ENCODE results near the gene TCF4. TPM values are rescaled to one million over a fixed set of nuclear protein-coding genes. Genes with fewer than 3 reads are reported as not detected.

Gene TCF4
- total RNA-seq = 10 to 100 TPM in 1 of 5 donors, 1 to 10 TPM in 4; 2.6 to 11.0 (median 6.6) TPM
- 2.8 TPM for total RNA-seq (2013)
- total RNA-seq = 0.48 to 12.9 (median 2.8) reads per million in 29 experiments

DNA sequence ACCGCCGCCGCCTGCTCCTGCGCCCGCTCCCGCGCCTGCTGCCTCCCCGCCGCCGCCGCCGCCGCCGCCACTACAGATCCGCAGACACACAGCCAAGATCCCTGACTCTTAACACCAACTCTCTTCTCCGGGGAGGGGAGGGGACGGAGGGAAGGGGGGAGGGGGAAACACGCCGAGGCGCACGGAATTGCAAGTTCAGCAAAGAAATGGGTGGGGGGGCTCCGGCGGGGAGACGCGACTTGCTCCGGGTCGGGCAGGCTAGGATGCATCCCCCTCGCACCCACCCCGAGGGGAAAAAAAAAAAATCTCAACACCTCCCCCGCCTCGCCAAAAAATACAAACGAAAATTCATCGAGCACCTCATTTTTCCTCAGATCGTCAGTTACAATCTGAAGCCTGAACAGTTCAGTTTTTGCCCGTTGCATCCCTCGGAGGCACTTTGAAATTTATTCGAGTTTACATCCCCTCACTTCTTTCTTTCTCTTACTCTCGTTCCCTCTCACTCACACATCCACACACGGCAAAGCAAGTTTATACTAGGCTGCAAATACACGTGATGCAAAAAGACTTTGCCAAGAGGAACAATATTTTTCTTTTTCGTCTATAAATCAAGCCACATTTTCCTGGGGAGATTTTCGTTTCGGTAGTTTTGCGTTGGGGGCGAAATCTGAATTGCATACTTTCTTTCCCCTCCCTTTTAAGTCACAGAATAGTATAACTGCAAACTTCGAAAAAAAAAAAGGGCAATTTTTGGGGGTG, at the start of gene TCF4:
TSS of gene TCF4 (minus strand) at position 82 of the 759 bp plus-strand sequence. CDS start 1,076 bp downstream, outside the sequence.
- peaks cover 0 to 18% of the 10 kb centered on the region in 2 experiments for H3K27me3 ChIP-seq (replicated peaks in 1 of 2; ENCODE audit: control insufficient read depth in 2 of 2, extremely low read depth in 1 of 2, insufficient read depth in 2 of 2, low read length in 1 of 2)
- ATAC-seq (replicated peaks in 1 of 4) (peak in 2 of 4 experiments; percentile 18 to 32), DNase-seq (peak in 17 of 35 experiments; percentile 1 to 56 (median 15))
- H3K36me3 Mint-ChIP-seq = peaks cover 4% of the 10 kb centered on the region
- peak within 1 kb of the TSS; percentile 42 to 78 for H3K4me3 ChIP-seq (ENCODE audit: control insufficient read depth in 1 of 2, extremely low read depth in 1 of 2, low read length in 1 of 2)
- ChIA-PET CTCF (no interaction called here), POLR2A (no interaction called here)
- peaks cover 25 to 39% (median 27%) of the 10 kb centered on the region in 3 donors for H3K4me1 Mint-ChIP-seq
- H3K9me3 ChIP-seq = no peaks in the 10 kb centered on the region
- H3K27ac ChIP-seq (ENCODE audit: low read length) = no peak within 1 kb of the TSS
- peak within 1 kb of the TSS; percentile 50 to 69 for H3K27ac Mint-ChIP-seq
- WGBS (ENCODE audit: insufficient coverage) = 2% methylated on average over 9 of the region's 46 CpGs
- no peaks in the 10 kb centered on the region for H3K36me3 ChIP-seq (ENCODE audit: control insufficient read depth in 2 of 2, extremely low read depth in 1 of 2, insufficient read depth in 1 of 2, low read length in 1 of 2)
- H3K9me3 Mint-ChIP-seq = no peaks in the 10 kb centered on the region
- H3K27me3 Mint-ChIP-seq = peaks cover 36 to 57% of the 10 kb centered on the region in 2 donors
- H3K4me1 ChIP-seq (ENCODE audit: control insufficient read depth in 1 of 2, extremely low read depth in 1 of 2, insufficient read depth in 2 of 2, low read length in 2 of 2) = peaks cover 6 to 10% of the 10 kb centered on the region in 2 experiments
- H3K4me3 Mint-ChIP-seq = peak within 1 kb of the TSS; percentile 80 to 90 (median 81)

DNA sequence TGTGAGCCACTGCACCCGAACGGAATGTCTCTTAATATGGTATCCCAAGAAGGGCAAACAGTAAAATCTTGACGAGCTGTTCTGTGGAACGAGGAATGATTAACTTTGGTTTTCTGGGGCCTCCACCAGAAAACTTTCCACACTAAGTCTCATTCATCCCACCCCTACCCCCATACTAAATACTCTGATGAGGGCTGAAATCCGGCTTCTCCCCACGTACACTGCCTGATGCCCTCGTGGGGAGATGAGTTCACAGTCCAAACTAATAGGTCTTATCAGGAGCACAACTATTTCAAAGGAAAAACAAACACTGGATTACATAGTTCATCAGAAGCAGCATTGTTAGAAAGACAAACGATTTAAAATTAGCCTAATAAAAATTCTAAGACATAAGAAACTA, 49.2 kb upstream of the TCF4 start:
- no peaks in the 10 kb centered on the region for H3K4me1 Mint-ChIP-seq
- H3K9me3 ChIP-seq = no peaks in the 10 kb centered on the region
- H3K36me3 Mint-ChIP-seq = no peaks in the 10 kb centered on the region
- no peak overlapping the region for H3K27ac Mint-ChIP-seq
- 69% methylated on average over 2 of the region's 8 CpGs for WGBS (ENCODE audit: insufficient coverage)
- H3K27me3 ChIP-seq (replicated peaks in 1 of 2; ENCODE audit: control insufficient read depth in 2 of 2, extremely low read depth in 1 of 2, insufficient read depth in 2 of 2, low read length in 1 of 2) = no peaks in the 10 kb centered on the region
- H3K4me3 Mint-ChIP-seq = no peak overlapping the region
- no peak overlapping the region for H3K27ac ChIP-seq (ENCODE audit: low read length)
- no peaks in the 10 kb centered on the region for H3K4me1 ChIP-seq (ENCODE audit: control insufficient read depth in 1 of 2, extremely low read depth in 1 of 2, insufficient read depth in 2 of 2, low read length in 2 of 2)
- H3K4me3 ChIP-seq (ENCODE audit: control insufficient read depth in 1 of 2, extremely low read depth in 1 of 2, low read length in 1 of 2) = no peak overlapping the region
- peaks cover 0 to 16% (median 2%) of the 10 kb centered on the region in 3 donors for H3K9me3 Mint-ChIP-seq
- no peaks in the 10 kb centered on the region for H3K27me3 Mint-ChIP-seq
- ChIA-PET POLR2A (no interaction called here), CTCF (no interaction called here)
- ATAC-seq (replicated peaks in 1 of 4) (no peak), DNase-seq (no peak)
- H3K36me3 ChIP-seq (ENCODE audit: control insufficient read depth in 2 of 2, extremely low read depth in 1 of 2, insufficient read depth in 1 of 2, low read length in 1 of 2) = no peaks in the 10 kb centered on the region

DNA sequence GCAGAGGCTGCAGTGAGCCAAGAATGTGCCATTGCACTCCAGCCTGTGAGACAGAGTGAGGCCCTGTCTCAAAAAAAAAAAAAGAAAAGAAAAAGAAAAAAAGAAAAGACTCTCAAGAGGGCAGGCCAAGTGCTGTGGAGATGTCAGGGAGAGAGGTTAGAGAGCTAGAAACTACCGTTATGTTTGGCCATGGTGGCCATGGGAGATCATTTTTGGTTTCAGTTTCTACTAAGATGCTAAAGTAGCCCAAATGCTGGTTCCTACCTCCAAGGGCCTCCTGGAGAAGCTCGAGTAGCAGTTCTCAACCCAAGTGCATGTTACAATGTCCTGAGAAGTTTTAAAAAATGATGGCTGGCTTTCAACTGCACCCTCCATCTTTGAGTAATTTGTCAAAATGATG, 47.4 kb upstream of the TCF4 start:
- DNase-seq (no peak), ATAC-seq (replicated peaks in 1 of 4) (no peak)
- ChIA-PET POLR2A (no interaction called here), CTCF (no interaction called here)
- H3K9me3 ChIP-seq = no peaks in the 10 kb centered on the region
- peaks cover 0 to 4% (median 0%) of the 10 kb centered on the region in 3 donors for H3K9me3 Mint-ChIP-seq
- no peak overlapping the region for H3K27ac Mint-ChIP-seq
- H3K4me3 ChIP-seq (ENCODE audit: control insufficient read depth in 1 of 2, extremely low read depth in 1 of 2, low read length in 1 of 2) = no peak overlapping the region
- no peak overlapping the region for H3K27ac ChIP-seq (ENCODE audit: low read length)
- H3K27me3 ChIP-seq (replicated peaks in 1 of 2; ENCODE audit: control insufficient read depth in 2 of 2, extremely low read depth in 1 of 2, insufficient read depth in 2 of 2, low read length in 1 of 2) = no peaks in the 10 kb centered on the region
- H3K4me1 ChIP-seq (ENCODE audit: control insufficient read depth in 1 of 2, extremely low read depth in 1 of 2, insufficient read depth in 2 of 2, low read length in 2 of 2) = no peaks in the 10 kb centered on the region
- no peaks in the 10 kb centered on the region for H3K36me3 ChIP-seq (ENCODE audit: control insufficient read depth in 2 of 2, extremely low read depth in 1 of 2, insufficient read depth in 1 of 2, low read length in 1 of 2)
- WGBS (ENCODE audit: insufficient coverage) = 20% methylated on average over 2 of the region's 2 CpGs
- H3K4me3 Mint-ChIP-seq = no peak overlapping the region
- H3K4me1 Mint-ChIP-seq = no peaks in the 10 kb centered on the region
- H3K27me3 Mint-ChIP-seq = no peaks in the 10 kb centered on the region
- H3K36me3 Mint-ChIP-seq = no peaks in the 10 kb centered on the region

DNA sequence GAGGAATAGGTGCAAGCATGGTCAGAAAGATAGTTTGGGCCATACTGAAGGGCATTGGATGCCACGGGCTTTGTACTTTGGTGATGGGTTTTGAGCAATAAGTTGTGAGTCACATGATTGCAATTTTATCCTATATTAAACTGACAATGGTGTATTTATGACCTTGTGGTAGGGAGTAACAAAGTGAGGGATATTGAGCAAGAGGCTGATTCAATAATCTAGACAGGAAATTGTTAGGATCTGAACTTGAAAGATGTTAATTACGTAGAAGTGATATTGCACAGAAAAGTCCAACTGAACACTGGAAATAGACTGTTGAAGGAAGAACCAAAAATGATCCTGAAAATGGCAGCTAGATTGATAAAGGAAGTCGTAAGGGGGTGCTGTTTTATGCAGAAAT, 46.6 kb upstream of the TCF4 start:
- H3K4me1 ChIP-seq (ENCODE audit: control insufficient read depth in 1 of 2, extremely low read depth in 1 of 2, insufficient read depth in 2 of 2, low read length in 2 of 2) = no peaks in the 10 kb centered on the region
- H3K36me3 ChIP-seq (ENCODE audit: control insufficient read depth in 2 of 2, extremely low read depth in 1 of 2, insufficient read depth in 1 of 2, low read length in 1 of 2) = no peaks in the 10 kb centered on the region
- H3K27me3 ChIP-seq (replicated peaks in 1 of 2; ENCODE audit: control insufficient read depth in 2 of 2, extremely low read depth in 1 of 2, insufficient read depth in 2 of 2, low read length in 1 of 2) = no peaks in the 10 kb centered on the region
- no peak for DNase-seq
- no peak overlapping the region for H3K4me3 ChIP-seq (ENCODE audit: control insufficient read depth in 1 of 2, extremely low read depth in 1 of 2, low read length in 1 of 2)
- CTCF ChIA-PET = no interaction called here
- H3K9me3 ChIP-seq = no peaks in the 10 kb centered on the region
- H3K27ac Mint-ChIP-seq = no peak overlapping the region
- 69% methylated on average over 2 of the region's 3 CpGs for WGBS (ENCODE audit: insufficient coverage)
- H3K4me1 Mint-ChIP-seq = no peaks in the 10 kb centered on the region
- POLR2A ChIA-PET = no interaction called here
- H3K27me3 Mint-ChIP-seq = no peaks in the 10 kb centered on the region
- no peak overlapping the region for H3K4me3 Mint-ChIP-seq
- ATAC-seq (replicated peaks in 1 of 4) = no peak
- no peak overlapping the region for H3K27ac ChIP-seq (ENCODE audit: low read length)
- H3K36me3 Mint-ChIP-seq = no peaks in the 10 kb centered on the region
- H3K9me3 Mint-ChIP-seq = peaks cover 0 to 4% (median 0%) of the 10 kb centered on the region in 3 donors

DNA sequence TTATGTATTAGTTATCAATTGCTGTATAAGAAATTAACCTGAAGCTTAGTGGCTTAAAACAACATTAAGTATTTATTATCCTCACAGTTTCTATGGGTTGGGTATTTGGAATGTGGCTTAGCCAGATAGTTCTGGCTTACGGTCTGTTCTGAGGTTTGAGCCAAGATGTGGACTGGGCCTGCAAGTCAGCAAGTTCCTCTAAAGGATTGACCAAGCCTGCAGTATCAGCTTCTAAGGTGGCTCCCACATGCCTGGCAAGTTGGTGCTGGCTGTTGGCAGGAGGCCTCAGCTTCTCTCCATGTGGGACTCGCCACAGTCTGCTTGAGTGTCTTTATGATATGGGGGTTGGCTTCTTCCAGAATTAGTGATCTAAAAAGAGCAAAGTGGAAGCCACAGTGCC, 45.0 kb upstream of the TCF4 start:
- Mint-ChIP-seq H3K27me3 (no peaks in the 10 kb centered on the region), H3K36me3 (no peaks in the 10 kb centered on the region), H3K27ac (no peak overlapping the region), H3K4me3 (no peak overlapping the region), H3K9me3 (peaks cover 0 to 8% (median 0%) of the 10 kb centered on the region in 3 donors), H3K4me1 (no peaks in the 10 kb centered on the region)
- 100% methylated on average over 1 of the region's 2 CpGs for WGBS (ENCODE audit: insufficient coverage)
- DNase-seq (no peak), ATAC-seq (replicated peaks in 1 of 4) (no peak)
- Histone ChIP-seq H3K27me3 (replicated peaks in 1 of 2; ENCODE audit: control insufficient read depth in 2 of 2, extremely low read depth in 1 of 2, insufficient read depth in 2 of 2, low read length in 1 of 2) (no peaks in the 10 kb centered on the region), H3K36me3 (ENCODE audit: control insufficient read depth in 2 of 2, extremely low read depth in 1 of 2, insufficient read depth in 1 of 2, low read length in 1 of 2) (no peaks in the 10 kb centered on the region), H3K9me3 (no peaks in the 10 kb centered on the region), H3K4me1 (ENCODE audit: control insufficient read depth in 1 of 2, extremely low read depth in 1 of 2, insufficient read depth in 2 of 2, low read length in 2 of 2) (no peaks in the 10 kb centered on the region), H3K27ac (ENCODE audit: low read length) (no peak overlapping the region), H3K4me3 (ENCODE audit: control insufficient read depth in 1 of 2, extremely low read depth in 1 of 2, low read length in 1 of 2) (no peak overlapping the region)
- ChIA-PET CTCF (no interaction called here), POLR2A (interaction anchor here in 1 of 2 donors (0.5 kb wide), 1 partner anchor 14 kb away, joined by 3 read pairs; no protein-coding TSS in a partner anchor)

DNA sequence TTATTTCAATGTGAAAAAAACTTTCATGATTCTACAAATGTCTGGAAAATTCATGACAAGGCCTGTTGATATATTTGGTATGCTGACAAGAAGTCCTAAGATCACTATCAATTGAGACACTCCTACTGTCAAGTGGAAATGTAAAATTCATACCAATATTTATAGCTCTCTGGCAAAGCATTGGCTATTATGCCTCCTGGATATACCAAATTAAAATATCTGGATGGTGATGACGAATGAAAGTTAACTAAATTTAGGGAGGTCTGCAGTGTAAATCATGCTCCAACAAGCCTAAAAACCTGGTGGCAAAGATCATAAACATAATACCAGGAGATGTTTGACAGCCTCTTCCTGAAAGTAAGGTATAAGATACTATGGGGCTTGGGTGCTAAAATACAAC, 41.1 kb upstream of the TCF4 start:
- WGBS (ENCODE audit: insufficient coverage) = no CpG with 5 or more reads among the region's 1 CpG

More for the DNA sequence above, 41.1 kb upstream of the TCF4 start:
- no peaks in the 10 kb centered on the region for H3K36me3 Mint-ChIP-seq
- no peaks in the 10 kb centered on the region for H3K27me3 Mint-ChIP-seq
- H3K27ac ChIP-seq (ENCODE audit: low read length) = no peak overlapping the region
- POLR2A ChIA-PET = no interaction called here
- CTCF ChIA-PET = no interaction called here
- H3K27me3 ChIP-seq (replicated peaks in 1 of 2; ENCODE audit: control insufficient read depth in 2 of 2, extremely low read depth in 1 of 2, insufficient read depth in 2 of 2, low read length in 1 of 2) = no peaks in the 10 kb centered on the region
- no peaks in the 10 kb centered on the region for H3K4me1 Mint-ChIP-seq
- DNase-seq = no peak
- H3K4me3 Mint-ChIP-seq = no peak overlapping the region
- H3K4me1 ChIP-seq (ENCODE audit: control insufficient read depth in 1 of 2, extremely low read depth in 1 of 2, insufficient read depth in 2 of 2, low read length in 2 of 2) = no peaks in the 10 kb centered on the region
- H3K4me3 ChIP-seq (ENCODE audit: control insufficient read depth in 1 of 2, extremely low read depth in 1 of 2, low read length in 1 of 2) = no peak overlapping the region
- H3K9me3 ChIP-seq = no peaks in the 10 kb centered on the region
- no peak for ATAC-seq (replicated peaks in 1 of 4)
- no peak overlapping the region for H3K27ac Mint-ChIP-seq
- peaks cover 0 to 5% (median 0%) of the 10 kb centered on the region in 3 donors for H3K9me3 Mint-ChIP-seq
- no peaks in the 10 kb centered on the region for H3K36me3 ChIP-seq (ENCODE audit: control insufficient read depth in 2 of 2, extremely low read depth in 1 of 2, insufficient read depth in 1 of 2, low read length in 1 of 2)

All from T-cell (primary cell).